COLO668 (cell line): ENCODE results near the gene DIRAS2.

Experiments used
- DNase-seq: peaks from one replicate; lab custom pipeline; 2025; ENCODE audit not compliant: unreplicated experiment; lab: John Stamatoyannopoulos, UW

DIRAS2 gene

DNA sequence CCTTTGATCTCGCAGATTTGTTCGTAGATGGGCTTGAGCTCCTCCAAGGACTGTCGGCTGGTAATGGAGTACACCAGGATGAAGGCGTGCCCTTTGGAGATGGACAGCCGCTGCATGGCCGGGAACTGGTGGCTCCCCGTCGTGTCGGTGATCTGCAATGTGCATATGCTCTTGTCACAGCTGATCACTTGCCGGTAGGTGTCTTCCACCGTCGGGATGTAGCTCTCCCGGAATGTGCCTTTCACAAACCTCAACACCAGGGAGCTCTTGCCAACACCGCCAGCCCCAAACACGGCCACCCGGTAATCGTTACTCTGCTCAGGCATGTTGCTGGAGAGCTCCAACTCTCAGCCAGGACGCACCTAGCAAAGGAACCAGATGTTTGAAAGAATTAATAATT lies 29.1 kb downstream of the DIRAS2 start:
- no peak for DNase-seq

DNA sequence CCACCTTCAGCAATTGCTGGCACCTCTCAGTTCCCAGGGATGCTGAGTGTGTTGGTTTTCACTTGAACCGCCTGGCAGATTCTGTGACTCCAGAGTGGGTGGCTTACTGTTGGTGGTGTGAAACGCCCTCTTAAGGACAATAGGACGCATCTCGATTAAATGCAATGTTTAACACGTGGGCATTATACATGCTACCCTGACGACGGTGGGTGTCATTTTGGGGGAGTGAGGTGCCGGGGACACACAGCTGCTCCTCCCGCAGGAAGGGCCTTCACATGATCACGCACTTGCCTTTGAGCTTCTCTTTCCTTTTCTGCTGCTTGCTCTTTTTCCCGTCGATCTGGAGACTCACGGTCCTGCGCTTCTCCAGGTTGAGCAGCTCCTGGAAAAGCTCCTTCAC lies 29.7 kb downstream of the DIRAS2 start:
- DNase-seq = no peak

DNA sequence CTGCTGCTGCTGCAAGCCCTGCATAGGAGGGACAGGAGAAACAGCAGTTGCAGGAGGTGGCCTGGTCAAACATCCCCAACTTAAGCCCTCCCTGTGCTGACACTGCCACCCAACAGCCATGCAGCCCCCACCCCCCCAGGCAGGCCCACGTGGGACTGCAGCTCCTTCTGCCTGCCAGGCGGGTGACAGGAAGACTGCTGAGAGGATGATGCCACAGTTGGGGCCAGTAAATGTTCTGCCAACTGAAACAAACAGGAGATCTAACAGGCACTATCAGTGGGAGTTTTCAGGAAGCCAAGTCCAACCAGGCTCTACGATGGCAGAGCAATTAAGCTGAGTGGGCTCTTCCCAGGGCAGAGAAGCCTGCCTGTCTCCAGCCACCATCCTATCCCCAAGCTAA lies 31.1 kb downstream of the DIRAS2 start:
- no peak for DNase-seq

DNA sequence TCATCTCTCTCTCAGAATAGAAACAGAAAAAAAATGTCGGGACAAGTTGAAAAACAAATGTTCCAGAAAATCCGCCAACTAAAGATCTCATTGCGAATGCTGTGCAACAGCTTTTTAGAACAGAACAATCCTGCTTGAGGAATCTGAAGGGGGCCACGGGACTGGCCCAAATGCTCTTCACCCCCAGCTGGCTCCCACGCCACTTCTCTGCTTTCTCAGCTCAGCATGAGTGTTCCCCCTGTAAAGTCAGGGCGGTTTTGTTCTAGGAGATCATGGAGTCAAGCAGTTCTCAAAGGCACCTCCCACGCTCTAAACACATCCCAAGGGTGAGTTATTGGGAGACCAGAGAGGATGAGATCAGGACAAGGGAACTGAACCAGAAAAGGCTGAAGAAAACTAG lies 31.5 kb downstream of the DIRAS2 start:
- no peak for DNase-seq

DNA sequence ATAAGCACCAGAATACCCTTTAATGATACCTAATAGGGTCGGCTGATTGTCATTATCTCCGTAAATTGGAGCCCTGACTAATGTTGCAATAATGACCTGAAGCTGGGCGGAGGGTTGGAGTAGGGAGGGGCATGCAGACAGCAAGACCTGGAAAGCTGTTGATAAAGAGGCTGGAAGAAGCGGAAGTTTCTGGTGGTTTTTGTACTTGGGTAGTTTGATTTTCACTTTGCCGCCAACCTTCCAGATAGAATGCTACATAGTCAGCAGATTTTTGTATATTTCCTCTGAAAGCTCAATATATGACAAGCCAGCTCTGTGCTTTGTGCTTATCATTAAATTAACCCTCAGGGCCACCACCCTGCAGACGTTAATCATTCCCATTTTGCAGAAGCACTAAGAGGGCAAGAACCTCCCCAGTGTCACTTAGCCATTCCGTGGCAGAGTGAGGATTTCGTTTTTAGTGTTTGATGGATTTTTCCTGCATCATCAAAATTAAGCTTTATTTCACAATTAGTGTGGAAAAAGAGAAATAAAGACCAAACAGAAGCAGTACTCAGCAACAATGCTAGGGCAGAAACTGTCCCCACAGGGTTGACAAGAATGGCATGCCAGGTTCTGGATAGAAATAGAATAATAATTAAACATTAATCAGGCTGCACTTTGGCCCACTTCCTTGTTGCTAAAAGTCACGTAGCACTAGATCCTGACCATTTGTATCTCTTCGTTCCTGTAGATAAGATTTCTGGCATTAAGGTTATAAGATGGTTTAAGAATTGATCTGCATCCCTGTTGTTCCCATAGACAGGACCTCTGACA lies 34.7 kb downstream of the DIRAS2 start:
- no peak for DNase-seq

DNA sequence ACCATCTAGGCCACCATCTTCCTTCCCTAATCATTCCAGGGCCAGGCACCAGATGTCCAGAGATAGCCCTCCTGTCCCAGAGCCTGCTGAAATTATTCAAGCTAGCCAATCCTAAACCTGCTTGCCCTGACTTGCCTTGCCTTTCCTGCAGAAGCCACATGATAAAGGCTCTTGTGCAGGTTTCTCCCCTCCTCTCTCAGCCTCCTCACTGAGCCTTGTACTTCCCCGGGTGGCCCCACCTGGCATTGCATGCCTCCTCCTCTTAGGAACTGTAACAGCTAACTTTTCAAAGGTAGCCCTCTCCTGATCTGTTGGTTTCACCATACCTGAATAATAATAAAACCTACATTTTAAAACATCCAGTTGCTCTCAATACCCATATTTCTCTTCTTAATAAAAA lies 42.6 kb downstream of the DIRAS2 start:
- no peak for DNase-seq

DNA sequence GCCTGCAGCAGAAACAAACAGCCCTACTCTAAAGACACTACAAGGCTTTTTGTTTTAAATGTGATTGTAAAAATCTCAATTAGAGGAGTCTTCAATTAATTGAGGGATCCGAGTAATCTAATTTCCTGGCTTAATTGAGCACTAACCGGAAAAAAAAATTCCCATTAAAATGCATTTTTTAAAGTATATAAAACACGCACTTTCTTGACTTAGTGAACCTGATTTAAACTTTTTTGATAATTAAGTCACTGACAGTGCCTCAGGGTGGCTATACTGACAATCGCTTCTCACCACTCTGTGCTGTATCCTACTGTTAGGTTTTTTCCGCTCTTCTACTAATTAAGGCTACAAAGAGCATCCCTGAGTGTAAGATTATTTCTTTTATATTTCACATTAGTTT lies 44.4 kb downstream of the DIRAS2 start:
- DNase-seq = no peak

DNA sequence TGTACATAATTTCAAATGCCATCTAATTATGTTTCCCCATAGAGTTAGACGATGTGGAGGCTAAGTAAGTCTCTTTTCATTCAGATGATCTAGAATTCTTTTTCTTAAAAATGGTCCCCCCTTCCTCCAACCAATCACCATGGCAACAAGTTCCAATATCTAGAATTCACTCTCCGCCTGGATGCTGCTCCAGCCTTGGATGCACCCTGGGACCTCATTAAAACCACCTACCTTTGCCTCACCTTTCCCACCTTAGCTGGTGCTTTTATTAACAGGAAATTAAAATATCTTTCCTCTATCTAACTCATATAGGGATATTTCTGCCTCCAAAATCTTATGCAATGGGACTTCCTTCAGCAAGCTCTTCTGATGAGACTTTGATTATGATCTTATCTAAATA lies 49.0 kb downstream of the DIRAS2 start:
- DNase-seq = no peak

DNA sequence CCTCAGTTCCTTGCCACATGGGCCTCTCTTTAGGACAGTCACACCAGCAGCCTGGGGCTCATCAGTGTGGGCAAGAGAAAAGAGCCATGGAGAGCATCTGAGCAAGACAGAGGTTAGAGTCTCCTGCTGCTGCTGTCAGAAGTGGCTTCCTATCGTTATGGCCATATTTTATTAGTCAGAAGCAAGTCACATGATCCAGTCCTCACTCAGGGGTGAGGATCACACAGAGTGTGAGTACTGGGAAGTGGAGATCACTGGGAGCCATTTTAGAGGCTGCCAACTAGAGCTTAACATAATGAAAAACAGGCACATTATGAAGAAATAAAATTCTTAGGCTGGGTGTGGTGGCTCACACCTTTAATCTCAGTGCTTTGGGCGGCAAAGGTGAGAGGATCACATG lies 62.0 kb downstream of the DIRAS2 start:
- no peak for DNase-seq

DNA sequence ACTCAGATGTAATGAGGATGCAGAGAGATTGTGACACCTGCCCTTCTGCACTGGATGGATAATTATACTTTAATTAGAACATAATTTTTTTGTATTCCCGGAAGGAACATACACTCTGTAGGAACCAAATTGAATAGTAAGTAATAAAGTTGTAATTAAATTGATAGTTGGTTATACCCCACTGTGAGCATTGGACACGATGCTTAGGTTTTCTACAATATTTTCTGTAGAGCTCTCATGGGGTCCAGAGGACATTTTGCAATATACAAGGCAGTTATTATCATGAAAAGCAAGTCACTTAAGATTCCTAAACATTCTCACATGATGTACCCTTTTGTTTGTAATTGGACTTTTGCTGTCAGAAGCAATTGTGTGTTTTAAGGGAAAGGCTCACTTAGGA lies 63.4 kb downstream of the DIRAS2 start:
- no peak for DNase-seq

DNA sequence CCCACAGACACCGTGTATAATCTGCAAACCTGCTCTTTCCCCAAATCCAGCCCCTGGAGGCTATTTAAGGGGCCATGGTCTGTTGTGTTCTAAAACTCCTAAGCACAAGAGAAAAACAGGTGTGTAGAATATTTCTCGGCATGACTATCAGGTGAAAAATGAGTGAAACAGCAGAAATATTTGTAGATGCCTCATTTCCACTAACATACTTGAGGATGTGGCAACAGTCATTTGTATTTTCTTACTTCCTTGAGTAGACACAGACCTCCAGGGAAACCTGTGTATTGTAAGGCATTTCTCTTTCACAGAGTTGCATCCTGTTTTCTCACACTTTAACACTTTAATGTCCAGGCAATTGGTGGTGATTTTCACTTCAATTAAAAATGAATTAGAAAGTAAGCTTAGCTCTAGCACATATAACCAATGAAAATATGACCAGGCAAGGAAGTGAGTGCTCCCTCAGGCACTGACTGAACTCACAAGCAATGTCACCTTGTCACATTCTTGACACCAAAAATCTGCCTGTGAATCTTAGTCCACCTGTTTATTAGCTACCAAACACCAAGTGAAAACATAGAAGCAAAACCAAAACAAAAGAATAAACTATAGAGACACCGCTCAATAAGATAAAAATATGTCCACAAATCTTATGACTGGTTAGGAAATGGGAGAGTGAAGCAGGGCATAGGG lies 64.4 kb downstream of the DIRAS2 start:
- no peak for DNase-seq

DNA sequence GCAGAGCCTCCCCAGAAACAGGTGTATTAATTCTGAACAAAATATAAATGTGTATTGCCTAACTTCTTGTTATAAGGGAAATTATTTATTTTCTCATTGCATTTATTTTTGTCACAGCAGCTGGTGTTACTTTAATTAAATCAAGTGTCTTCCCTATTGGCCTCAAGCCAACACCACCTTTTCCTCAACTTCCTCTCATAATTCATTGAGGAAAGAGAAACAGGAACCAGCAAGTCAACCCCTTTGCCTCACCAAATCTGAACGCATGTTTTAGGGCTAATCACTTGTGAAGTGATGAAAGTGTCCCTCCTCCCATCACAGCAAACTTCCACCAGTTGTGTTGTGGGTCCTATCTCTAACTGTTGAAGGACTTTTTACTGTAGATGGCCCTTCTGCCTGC lies 73.1 kb downstream of the DIRAS2 start:
- DNase-seq = no peak

DNA sequence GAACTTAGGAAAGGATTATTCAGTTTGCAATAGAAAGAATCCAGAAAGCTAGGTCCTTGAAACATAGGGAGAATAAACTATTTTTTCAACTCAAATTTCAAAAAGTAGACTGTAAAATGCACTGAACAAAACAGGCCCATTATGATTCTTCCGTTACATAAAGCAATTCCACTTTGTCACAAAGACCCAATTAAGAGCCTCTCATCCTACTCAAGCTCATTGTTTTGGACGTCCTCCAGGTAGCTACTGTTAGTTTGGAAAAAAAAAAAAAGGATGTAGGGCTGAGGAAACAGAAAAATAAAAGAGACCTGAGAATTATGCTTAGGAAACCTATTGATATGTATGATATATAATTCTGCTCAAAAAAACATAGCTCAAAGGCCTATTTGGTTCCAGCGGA lies 74.0 kb downstream of the DIRAS2 start:
- no peak for DNase-seq

DNA sequence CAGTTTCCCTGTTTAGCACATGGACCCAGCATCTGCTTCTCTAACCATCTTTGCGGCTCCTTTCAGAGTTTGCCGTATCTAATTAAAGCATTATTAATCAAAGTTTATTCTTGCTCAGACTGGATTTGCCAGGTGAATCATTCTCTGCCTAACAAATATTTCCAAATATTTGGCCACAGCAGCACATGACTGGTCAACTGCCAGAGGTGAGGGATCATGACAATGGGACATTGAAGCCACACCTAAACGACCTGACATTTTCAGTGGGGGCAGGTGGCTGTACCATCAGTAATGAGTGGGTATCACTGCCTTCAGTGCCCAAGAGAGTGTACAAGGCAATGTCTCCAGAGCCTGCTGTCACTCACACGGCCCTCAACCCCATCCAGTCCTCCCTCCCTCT lies 80.4 kb downstream of the DIRAS2 start:
- no peak for DNase-seq
